Heart right ventricle (tissue), 16 donors: ENCODE results near the gene C11orf21. TPM values are rescaled to one million over a fixed set of nuclear protein-coding genes. Genes with fewer than 3 reads are reported as not detected.
"Not testable (repeated sequence)": the region's sequence is repeated elsewhere in the genome, so short reads cannot be mapped to it uniquely, and the experiment has no call there.

Experiments
- ATAC-seq, 8 donors: fragments of 200-7000 bp; cut with Tn5 transposase; one replicate each; pipeline ENCODE4 v1.9.1; 2020; ENCODE audit warnings: mild to moderate bottlenecking in 8 of 8, moderate library complexity in 8 of 8, moderate number of reproducible peaks in 1 of 8
- DNase-seq, 2 donors: peaks; one replicate each; pipeline ENCODE4 v3.0.0-alpha.2; 2020
- H3K27ac ChIP-seq, 10 donors: fragments of 200-600 bp; sonication (generic) in 2 of 10; one replicate each; pipeline versions ENCODE4 v1.5.0 to v1.8.0; 2020 to 2022; ENCODE audit warnings: mild to moderate bottlenecking in 3 of 10
- H3K27me3 ChIP-seq, 7 donors: fragments of 200-600 bp; one replicate each; pipeline ENCODE4 v1.8.0; 2021 to 2022; ENCODE audit warnings: mild to moderate bottlenecking in 2 of 7
- H3K36me3 ChIP-seq, 9 donors: fragments of 200-600 bp; sonication (generic) in 1 of 9; one replicate each; pipeline versions ENCODE4 v1.5.0 to v1.8.0; 2020 to 2022; ENCODE audit warnings: mild to moderate bottlenecking in 2 of 9
- H3K4me1 ChIP-seq, 9 donors: fragments of 200-600 bp; sonication (generic) in 1 of 9; one replicate each; pipeline versions ENCODE4 v1.5.0 to v1.8.0; 2020 to 2022; ENCODE audit warnings: mild to moderate bottlenecking in 4 of 9
- H3K4me3 ChIP-seq, 10 donors: fragments of 200-600 bp; sonication (generic) in 2 of 10; one replicate each; pipeline versions ENCODE4 v1.5.0 to v1.8.0; 2020 to 2022; ENCODE audit warnings: mild to moderate bottlenecking in 7 of 10, moderate library complexity in 2 of 10
- H3K9me3 ChIP-seq, 11 donors: fragments of 200-600 bp in 10 of 11; sonication (generic) in 2 of 11; one replicate each; pipeline versions ENCODE4 v1.5.0 to v1.8.0; 2013 to 2022; ENCODE audit warnings: mild to moderate bottlenecking in 2 of 11, control low read depth in 1 of 11, moderate library complexity in 1 of 11
- CTCF ChIP-seq, 9 donors: fragments of 200-600 bp; sonication (generic) in 2 of 9; IDR thresholded peaks; one replicate each; pipeline versions ENCODE4 v1.5.0 to v1.8.0; 2021 to 2022; ENCODE audit warnings: antibody characterized with exemption in 9 of 9, mild to moderate bottlenecking in 5 of 9, moderate library complexity in 1 of 9
- WGBS, 2 donors: extraction: QIAGEN DNeasy Blood & Tissue Kit; methylation state at CpG; one replicate each; pipeline ENCODE4 v1.1.7; 2013; ENCODE audit warnings: inconsistent platforms in 1 of 2; 5-methylcytosine and 5-hydroxymethylcytosine counted together
- intact Hi-C, 10 donors: fragments of 100-400 bp; cut with DNase I; formaldehyde crosslinking; loops; one replicate each; pipeline versions ENCODE4 v1.11.1 to v1.14.2; 2022
- polyA plus RNA-seq, 2 donors: library from polyadenylated mRNA; stranded (reverse); fragments of 200-250 nt; gene quantifications; one replicate each; pipeline ENCODE4 v1.2.3, GENCODE V29; 2013
- total RNA-seq, 10 donors: library from RNA; stranded (reverse); fragmentation: NEBNext Ultra II Directional in 3 of 10; extraction: Animal tissue kit (Norgen Biotek cat#: 25700) in 3 of 10; gene quantifications; one replicate each; pipeline versions ENCODE4 v1.2.1 to v1.2.4, GENCODE V29; 2021 to 2023
- donor health status: Arrhythmogenic right ventricular cardiomyopathy.
- donor health status: ischemic (EF 13 %, LVEDD 7.1; RV severe dilation, severe dysfunction).
- donor health status: healthy with polysubstance abuse.
- donor health status: DM: no; HTN: yes; CAD: no.
- donor health status: DM: no; HTN: no; CAD: no.
- donor health status: ischemic (EF 25% LVEDD 6.9; RV normal size, moderate dysfunction).
- donor health status: ischemic (EF 25% LVEDD 5.7; RV mildly dilated, moderate dysfunction).
- donor health status: healthy.
- donor health status: DM: yes; HTN: yes; CAD: no.
- donor health status: Ischemic cardiomyopathy.
- donor health status: ischemic (EF 35%, LVEDD 5.7; RV mildly dilated, moderate dysfunction).
- donor health status: nonischemic (EF 11% LVEDD 7.7; RV severe dilation, severe dysfunction).
- donor health status: DM: yes; HTN: yes; CAD: no.
- donor health status: PGD.
- donor health status: ischemic (EF 29% LVEDD 5.4; RV normal size, mild dysfunction).
- donor health status: nonischemic (EF 23%, LVEDD 6.1; RV moderate dilation, normal function).

Gene C11orf21
- total and polyA plus RNA-seq, 12 donors: 2.6 to 73.4 (median 31.1) TPM

- H3K36me3 ChIP-seq: no peaks in the 10 kb centered on the region
- H3K4me3 ChIP-seq: no peak overlapping the region
- intact Hi-C loops: no loop called here
- H3K9me3 ChIP-seq: no peaks in the 10 kb centered on the region
- ATAC-seq (peak in 3 of 8 donors; percentile 20 to 25 (median 24)), DNase-seq (no peak)
- peaks cover 0 to 28% (median 7%) of the 10 kb centered on the region in 9 donors for H3K4me1 ChIP-seq
- WGBS, 2 donors: 43 to 54% methylated on average over 10 of the region's 10 CpGs
- peak overlapping the region in 4 of 10 donors; percentile 29 to 52 (median 38) for H3K27ac ChIP-seq
- peaks cover 0 to 6% (median 0%) of the 10 kb centered on the region in 7 donors for H3K27me3 ChIP-seq
- no peak for TF ChIP-seq CTCF (IDR thresholded peaks at IDR 0.05)
Observed at GRCh38 chr11:2290351-2290841, 11.3 kb downstream of the C11orf21 start.

GRCh38 chr11:2289859-2290258 is 11.9 kb downstream of the C11orf21 start:
- intact Hi-C loops: no loop called here
- no peak for TF ChIP-seq CTCF (IDR thresholded peaks at IDR 0.05)
- Histone ChIP-seq H3K27ac (peak overlapping the region in 3 of 10 donors; percentile 29 to 52 (median 41)), H3K4me1 (peaks cover 0 to 25% (median 7%) of the 10 kb centered on the region in 9 donors), H3K36me3 (no peaks in the 10 kb centered on the region), H3K27me3 (peaks cover 0 to 6% (median 0%) of the 10 kb centered on the region in 7 donors), H3K4me3 (peak overlapping the region in 2 of 10 donors; percentile 15 to 24), H3K9me3 (no peaks in the 10 kb centered on the region)
- 59 to 68% methylated on average over 10 of the region's 10 CpGs for WGBS, 2 donors
- DNase-seq: no peak
- ATAC-seq: peak in 2 of 8 donors; percentile 23 to 37

GRCh38 chr11:2289350-2289749 is 12.4 kb downstream of the C11orf21 start:
- Histone ChIP-seq H3K27ac (peak overlapping the region in 3 of 10 donors; percentile 29 to 52 (median 41)), H3K9me3 (no peaks in the 10 kb centered on the region), H3K4me3 (peak overlapping the region in 2 of 10 donors; percentile 15 to 24), H3K36me3 (no peaks in the 10 kb centered on the region), H3K27me3 (peaks cover 0 to 6% (median 0%) of the 10 kb centered on the region in 7 donors), H3K4me1 (peaks cover 0 to 20% (median 7%) of the 10 kb centered on the region in 9 donors)
- no peak for DNase-seq
- ATAC-seq: peak in 7 of 8 donors; percentile 65 to 83 (median 76)
- intact Hi-C loops: no loop called here
- TF ChIP-seq CTCF (IDR thresholded peaks at IDR 0.05): no peak
- 47 to 74% methylated on average over 6 of the region's 6 CpGs for WGBS, 2 donors

- 56 to 63% methylated on average over 16 of the region's 16 CpGs for WGBS, 2 donors
- peaks cover 0 to 6% (median 0%) of the 10 kb centered on the region in 7 donors for H3K27me3 ChIP-seq
- ATAC-seq (no peak), DNase-seq (peak in 1 of 2 donors; percentile 2)
- no peak overlapping the region for H3K4me3 ChIP-seq
- no peak overlapping the region for H3K27ac ChIP-seq
- intact Hi-C loops: no loop called here
- TF ChIP-seq CTCF (IDR thresholded peaks at IDR 0.05): no peak
- H3K4me1 ChIP-seq: peaks cover 0 to 18% (median 7%) of the 10 kb centered on the region in 9 donors
- no peaks in the 10 kb centered on the region for H3K36me3 ChIP-seq
- peaks cover 0 to 15% (median 7%) of the 10 kb centered on the region in 11 donors for H3K9me3 ChIP-seq
Observed at GRCh38 chr11:2287091-2287490, 14.6 kb downstream of the C11orf21 start.

GRCh38 chr11:2286350-2286749 is 15.4 kb downstream of the C11orf21 start:
- H3K27me3 ChIP-seq, H3K4me3 ChIP-seq, ATAC-seq, H3K27ac ChIP-seq, intact Hi-C loops, H3K36me3 ChIP-seq: not testable (repeated sequence)
- WGBS, 2 donors: 87 to 90% methylated on average over 10 to 12 of the region's 13 CpGs
- DNase-seq: peak in 1 of 2 donors; percentile 1
- Histone ChIP-seq H3K9me3 (peaks cover 0 to 22% (median 7%) of the 10 kb centered on the region in 11 donors), H3K4me1 (peaks cover 0 to 18% (median 7%) of the 10 kb centered on the region in 9 donors)
